MCF 10A (cell line): Measurements from ENCODE around the gene MTERF4. TPM values are rescaled to one million over a fixed set of nuclear protein-coding genes. Genes with fewer than 3 reads are reported as not detected.

ENCODE experiments used
- BruUV-seq: library from RNA; stranded (reverse); fragments of 400-500 nt; replicated peaks from 2 replicates; lab custom pipeline; 2021; lab: Mats Ljungman, UMichigan
- CTCF ChIA-PET: fragments of 300-600 bp; sonication (Branson Sonifier 250); formaldehyde crosslinking; extraction: SDS; loops from one replicate; lab custom pipeline; 2021; ENCODE audit warnings: antibody characterized with exemption, inconsistent platforms; lab: Yijun Ruan, JAX
- POLR2A ChIA-PET: fragments of 300-600, 350-650 bp; sonication (Branson Sonifier 250); formaldehyde crosslinking; extraction: SDS; loops from one replicate; lab custom pipeline; 2020; ENCODE audit warnings: antibody characterized with exemption, inconsistent platforms; lab: Yijun Ruan, JAX
- DNase-seq: peaks from one replicate; pipeline ENCODE4 v3.0.0-alpha.2; 2018; ENCODE audit not compliant: unreplicated experiment
- H3K27ac Mint-ChIP-seq: one replicate; pipeline ENCODE4 v1.8.0; 2022; ENCODE audit warnings: mild to moderate bottlenecking, low read depth, mixed read lengths; ENCODE audit not compliant: unreplicated experiment
- H3K27me3 Mint-ChIP-seq: one replicate; pipeline ENCODE4 v1.8.0; 2022; ENCODE audit warnings: mixed read lengths; ENCODE audit not compliant: insufficient read depth, unreplicated experiment
- H3K36me3 Mint-ChIP-seq: one replicate; pipeline ENCODE4 v1.8.0; 2022; ENCODE audit warnings: mild to moderate bottlenecking, moderate library complexity, mixed read lengths; ENCODE audit not compliant: insufficient read depth, unreplicated experiment
- H3K4me1 Mint-ChIP-seq: one replicate; pipeline ENCODE4 v1.8.0; 2022; ENCODE audit warnings: mixed read lengths; ENCODE audit not compliant: insufficient read depth, unreplicated experiment
- H3K4me3 Mint-ChIP-seq: one replicate; pipeline ENCODE4 v1.8.0; 2022; ENCODE audit warnings: mild to moderate bottlenecking, moderate library complexity, mixed read lengths; ENCODE audit not compliant: unreplicated experiment
- H3K9me3 Mint-ChIP-seq: one replicate; pipeline ENCODE4 v1.8.0; 2022; ENCODE audit warnings: mixed read lengths; ENCODE audit not compliant: unreplicated experiment
- CTCF ChIP-seq: fragments of 200-600 bp; IDR thresholded peaks from one replicate; pipeline ENCODE4 v1.8.0; 2022; ENCODE audit warnings: antibody characterized with exemption, mild to moderate bottlenecking; ENCODE audit not compliant: unreplicated experiment
- intact Hi-C: fragments of 100-400 bp; cut with micrococcal nuclease; formaldehyde crosslinking; loops from 2 replicates; pipeline ENCODE4 v1.14.1; 2022
- total RNA-seq: library from RNA; stranded (reverse); gene quantifications from 2 replicates; pipeline ENCODE4 v1.2.3, GENCODE V29; 2022

MTERF4 gene
- total RNA-seq, 1 experiment from 2014 or later = 29.9 TPM

GRCh38 chr2:241068136-241068941 is 33.7 kb downstream of the MTERF4 start:
- POLR2A ChIA-PET = interaction anchor here (0.6 kb wide), 1 partner anchor 540 kb away, joined by 3 read pairs; no protein-coding TSS in a partner anchor
- no peak for DNase-seq
- intact Hi-C loops = no loop called here
- Mint-ChIP-seq H3K36me3 (peaks cover 16% of the 10 kb centered on the region), H3K4me3 (no peak overlapping the region), H3K9me3 (no peaks in the 10 kb centered on the region), H3K27ac (no peak overlapping the region), H3K27me3 (no peaks in the 10 kb centered on the region), H3K4me1 (peaks cover 6% of the 10 kb centered on the region)
- BruUV-seq = no TSS peak
- TF ChIP-seq CTCF = no peak
- CTCF ChIA-PET = interaction anchor here (1.4 kb wide), 1 partner anchor 10 kb away, joined by 7 read pairs; no protein-coding TSS in a partner anchor

GRCh38 chr2:241067501-241068135 is 34.5 kb downstream of the MTERF4 start:
- CTCF ChIA-PET = interaction anchor here (1.4 kb wide), 1 partner anchor 10 kb away, joined by 7 read pairs; no protein-coding TSS in a partner anchor
- DNase-seq = no peak
- no peak overlapping the region for H3K4me3 Mint-ChIP-seq

GRCh38 chr2:241066893-241067341 is 35.2 kb downstream of the MTERF4 start:
- Mint-ChIP-seq H3K27ac (no peak overlapping the region), H3K27me3 (no peaks in the 10 kb centered on the region), H3K9me3 (no peaks in the 10 kb centered on the region), H3K36me3 (peaks cover 16% of the 10 kb centered on the region), H3K4me3 (no peak overlapping the region), H3K4me1 (peaks cover 6% of the 10 kb centered on the region)
- BruUV-seq = no TSS peak
- ChIA-PET POLR2A (interaction anchor here (0.5 kb wide), 1 partner anchor 15 kb away, joined by 6 read pairs; no protein-coding TSS in a partner anchor), CTCF (no interaction called here)
- intact Hi-C loops = no loop called here
- no peak for TF ChIP-seq CTCF
- no peak for DNase-seq

More at GRCh38 chr2:241067501-241068135, 34.5 kb downstream of the MTERF4 start:
- peaks cover 16% of the 10 kb centered on the region for H3K36me3 Mint-ChIP-seq
- no peaks in the 10 kb centered on the region for H3K9me3 Mint-ChIP-seq
- H3K27me3 Mint-ChIP-seq = no peaks in the 10 kb centered on the region
- no peak for TF ChIP-seq CTCF
- peaks cover 6% of the 10 kb centered on the region for H3K4me1 Mint-ChIP-seq
- no TSS peak for BruUV-seq
- H3K27ac Mint-ChIP-seq = no peak overlapping the region
- POLR2A ChIA-PET = interaction anchor here (0.5 kb wide), 1 partner anchor 16 kb away, joined by 6 read pairs; no protein-coding TSS in a partner anchor
- intact Hi-C loops = no loop called here
